ENCODE results near the gene ARHGAP10.

DNA sequence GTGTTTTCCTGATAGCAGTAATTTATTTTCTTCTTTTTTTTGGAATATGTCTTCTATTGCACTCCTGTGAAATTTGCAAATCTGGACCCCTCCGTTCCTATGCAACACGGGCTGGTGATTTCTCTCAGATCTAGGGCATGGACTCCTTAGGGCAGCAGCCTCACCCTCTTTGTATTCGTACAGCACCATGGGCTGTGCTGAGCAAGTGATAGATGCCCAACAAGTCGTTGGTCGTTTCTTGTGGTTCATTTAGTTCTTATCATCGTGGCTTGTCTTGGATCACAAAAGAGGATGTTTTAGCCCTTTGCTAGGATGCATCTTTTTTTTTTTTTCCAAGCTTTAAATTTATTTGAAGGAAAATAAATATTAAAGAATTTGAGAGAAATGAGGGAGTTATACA lies 82.1 kb downstream of the ARHGAP10 start:
- TF ChIP-seq, protein P1, sequence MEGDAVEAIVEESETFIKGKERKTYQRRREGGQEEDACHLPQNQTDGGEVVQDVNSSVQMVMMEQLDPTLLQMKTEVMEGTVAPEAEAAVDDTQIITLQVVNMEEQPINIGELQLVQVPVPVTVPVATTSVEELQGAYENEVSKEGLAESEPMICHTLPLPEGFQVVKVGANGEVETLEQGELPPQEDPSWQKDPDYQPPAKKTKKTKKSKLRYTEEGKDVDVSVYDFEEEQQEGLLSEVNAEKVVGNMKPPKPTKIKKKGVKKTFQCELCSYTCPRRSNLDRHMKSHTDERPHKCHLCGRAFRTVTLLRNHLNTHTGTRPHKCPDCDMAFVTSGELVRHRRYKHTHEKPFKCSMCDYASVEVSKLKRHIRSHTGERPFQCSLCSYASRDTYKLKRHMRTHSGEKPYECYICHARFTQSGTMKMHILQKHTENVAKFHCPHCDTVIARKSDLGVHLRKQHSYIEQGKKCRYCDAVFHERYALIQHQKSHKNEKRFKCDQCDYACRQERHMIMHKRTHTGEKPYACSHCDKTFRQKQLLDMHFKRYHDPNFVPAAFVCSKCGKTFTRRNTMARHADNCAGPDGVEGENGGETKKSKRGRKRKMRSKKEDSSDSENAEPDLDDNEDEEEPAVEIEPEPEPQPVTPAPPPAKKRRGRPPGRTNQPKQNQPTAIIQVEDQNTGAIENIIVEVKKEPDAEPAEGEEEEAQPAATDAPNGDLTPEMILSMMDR (IDR thresholded peaks at IDR 0.05), result no peak
- TF ChIP-seq POLR2A (IDR thresholded peaks at IDR 0.05) (no peak), POLR2AphosphoS5 (IDR thresholded peaks at IDR 0.05) (no peak)

Data from prostate gland (tissue), 2 donors.